HepG2 (cell line): ENCODE results near the gene CD68. TPM values are rescaled to one million over a fixed set of nuclear protein-coding genes. Genes with fewer than 3 reads are reported as not detected.
A peak's percentile ranks its signal among the peaks of the same experiment; 100 is the strongest.

Experiments used
- BCLAF1 ChIP-seq: fragments of 450-650 bp; IDR thresholded peaks from 2 replicates; pipeline ENCODE4 v1.6.1; 2017; ENCODE audit warnings: mild to moderate bottlenecking
- BRD4 ChIP-seq: sonication (generic); formaldehyde crosslinking; IDR thresholded peaks from 2 replicates; pipeline ENCODE4 v1.4.0; 2020; ENCODE audit warnings: missing genetic modification reagents
- MTF2 ChIP-seq: sonication (generic); formaldehyde crosslinking; IDR thresholded peaks from 2 replicates; pipeline ENCODE4 v1.5.0; 2020; ENCODE audit warnings: missing genetic modification reagents, borderline replicate concordance
- RAD51 ChIP-seq: fragments of 450-650 bp; IDR thresholded peaks from 2 replicates; pipeline ENCODE4 v1.6.1; 2016; ENCODE audit warnings: borderline replicate concordance
- RNF219 ChIP-seq: sonication (generic); formaldehyde crosslinking; IDR thresholded peaks from 2 replicates; pipeline ENCODE4 v1.5.0; 2020; ENCODE audit warnings: mild to moderate bottlenecking, missing genetic modification reagents
- TOPORS ChIP-seq: sonication (generic); formaldehyde crosslinking; IDR thresholded peaks from 2 replicates; pipeline ENCODE4 v1.8.0; 2023; ENCODE audit warnings: mild to moderate bottlenecking, missing genetic modification reagents
- USF2 ChIP-seq, 2 experiments: sonication (generic) in 1 of 2; formaldehyde crosslinking in 1 of 2; IDR thresholded peaks; 2 replicates each; pipeline versions ENCODE4 v1.5.1 to v1.6.1; 2011 to 2020; ENCODE audit warnings: borderline replicate concordance in 1 of 2, low read depth in 1 of 2, low read length in 1 of 2, mild to moderate bottlenecking in 1 of 2, missing genetic modification reagents in 1 of 2, moderate library complexity in 1 of 2
- ZKSCAN5 ChIP-seq: sonication (generic); formaldehyde crosslinking; IDR thresholded peaks from 2 replicates; pipeline ENCODE4 v1.5.1; 2020; ENCODE audit warnings: mild to moderate bottlenecking, missing genetic modification reagents
- ZNF205 ChIP-seq: IDR thresholded peaks from 2 replicates; pipeline ENCODE4 v1.6.1; 2018; ENCODE audit warnings: missing biosample characterization, missing genetic modification reagents
- ZNF577 ChIP-seq: sonication (generic); formaldehyde crosslinking; IDR thresholded peaks from 2 replicates; pipeline ENCODE4 v1.4.0; 2020; ENCODE audit warnings: mild to moderate bottlenecking, low read depth, missing genetic modification reagents, borderline replicate concordance
- ZNF646 ChIP-seq: sonication (generic); formaldehyde crosslinking; IDR thresholded peaks from 2 replicates; pipeline ENCODE4 v1.9.0; 2021; ENCODE audit warnings: mild to moderate bottlenecking, missing genetic modification reagents
- ZNF790 ChIP-seq: sonication (generic); formaldehyde crosslinking; IDR thresholded peaks from 2 replicates; pipeline ENCODE4 v1.8.0; 2022; ENCODE audit warnings: missing genetic modification reagents, mild to moderate bottlenecking, borderline replicate concordance
- ZNF883 ChIP-seq: sonication (generic); formaldehyde crosslinking; IDR thresholded peaks from 2 replicates; pipeline ENCODE4 v1.5.1; 2020; ENCODE audit warnings: mild to moderate bottlenecking, missing genetic modification reagents; ENCODE audit errors: not compliant biosample characterization
- polyA plus RNA-seq, 8 experiments: library from polyadenylated mRNA; depleted of rRNA in 3 of 8; stranded (reverse) in 7 of 8; unstranded in 1 of 8; fragments of >200 nt; fragmentation: Illumina TruSeq in 4 of 8; extraction: Trizol in 4 of 8; gene quantifications; 2 replicates each; pipeline versions ENCODE4 v1.2.1 to v1.2.3, GENCODE V29; 2011 to 2016; ENCODE audit warnings: low read depth in 4 of 8, missing spikeins in 1 of 8, mixed read lengths in 1 of 8; ENCODE audit not compliant: insufficient read depth in 1 of 8
- total RNA-seq, 5 experiments: library from RNA; depleted of rRNA; stranded (reverse); fragments of >200 nt; fragmentation: Illumina TruSeq; extraction: Trizol; gene quantifications; 2 replicates each; pipeline ENCODE4 v1.2.3, GENCODE V29; 2016; ENCODE audit warnings: low read depth in 1 of 5

The CD68 gene
- total and polyA plus RNA-seq, 2 of the 13 experiments (the other 11 are each of a cell fraction or from before 2014, with no cell fraction given) = 10.3 to 104 TPM

- TF ChIP-seq USF2 (IDR thresholded peaks at IDR 0.05; ENCODE audit: low read depth, low read length) = no peak
- no peak for TF ChIP-seq USF2 (CRISPR knock-in tag; IDR thresholded peaks at IDR 0.05; ENCODE audit: borderline replicate concordance)
- TF ChIP-seq BRD4 = peak; percentile 66
- TF ChIP-seq MTF2 (CRISPR knock-in tag) = no peak
- no peak for TF ChIP-seq ZNF577 (CRISPR knock-in tag)
- TF ChIP-seq ZNF646 (CRISPR knock-in tag) = no peak
- TF ChIP-seq RAD51 = no peak
- TF ChIP-seq BCLAF1 = no peak
- no peak for TF ChIP-seq ZNF790 (CRISPR knock-in tag)
- peak; percentile 53; the same call in 1 of the 2 replicates for TF ChIP-seq ZNF205
- TF ChIP-seq RNF219 (CRISPR knock-in tag) = no peak
- TF ChIP-seq ZNF883 (CRISPR knock-in tag) = no peak
- no peak for TF ChIP-seq TOPORS (CRISPR knock-in tag)
- TF ChIP-seq ZKSCAN5 = no peak
Observed at GRCh38 chr17:7573324-7574080, 5.9 kb upstream of the CD68 start (continued).
